IMR-90 (cell line): ENCODE measurements around the gene MAML3. TPM values are rescaled to one million over a fixed set of nuclear protein-coding genes. Genes with fewer than 3 reads are reported as not detected.

Experiments used
- ATAC-seq: fragments of 200-7000 bp; cut with Tn5 transposase; 2 replicates; pipeline ENCODE4 v1.9.1; 2020; ENCODE audit warnings: low read depth, mild to moderate bottlenecking, moderate library complexity
- BruUV-seq: library from RNA; stranded (reverse); fragments of 400-500 nt; replicated peaks from 2 replicates; lab custom pipeline; 2021; lab: Mats Ljungman, UMichigan
- CTCF ChIA-PET: fragments of 300-600 bp; formaldehyde crosslinking; extraction: SDS; loops from one replicate; lab custom pipeline; 2021; ENCODE audit warnings: antibody characterized with exemption; lab: Yijun Ruan, JAX
- POLR2A ChIA-PET: fragments of 300-600 bp; sonication (Branson Sonifier 250); formaldehyde crosslinking; loops from one replicate; lab custom pipeline; 2022; ENCODE audit warnings: antibody characterized with exemption; ENCODE audit not compliant: unreplicated experiment; lab: Charles Lee
- DNase-seq: peaks from one replicate; pipeline ENCODE4 v3.0.0; 2013
- H2AFZ ChIP-seq: replicated peaks from 2 replicates; pipeline ENCODE3; 2013; ENCODE audit warnings: low read length, mild to moderate bottlenecking; ENCODE audit not compliant: poor library complexity
- H2AK5ac ChIP-seq: 2 replicates; pipeline ENCODE4 v1.6.1; 2013; ENCODE audit warnings: low read depth, low read length, inconsistent platforms
- H2AK9ac ChIP-seq: replicated peaks from 2 replicates; pipeline ENCODE3; 2013; ENCODE audit warnings: mild to moderate bottlenecking, low read depth, low read length, moderate library complexity; ENCODE audit not compliant: poor library complexity
- H2BK120ac ChIP-seq: 2 replicates; pipeline ENCODE4 v1.6.1; 2013; ENCODE audit warnings: low read depth, low read length, inconsistent platforms
- H2BK15ac ChIP-seq: 3 replicates; pipeline ENCODE4 v1.6.1; 2013; ENCODE audit warnings: low read depth, low read length, inconsistent platforms
- H2BK20ac ChIP-seq: 2 replicates; pipeline ENCODE4 v1.6.1; 2013; ENCODE audit warnings: low read depth, mild to moderate bottlenecking, inconsistent platforms, low read length, moderate library complexity
- H2BK5ac ChIP-seq: 2 replicates; pipeline ENCODE4 v1.6.1; 2013; ENCODE audit warnings: mild to moderate bottlenecking, low read depth, low read length, inconsistent platforms; ENCODE audit not compliant: poor library complexity, severe bottlenecking
- H3K14ac ChIP-seq: replicated peaks from 2 replicates; pipeline ENCODE4 v1.6.1; 2013; ENCODE audit warnings: low read depth, low read length, inconsistent platforms
- H3K18ac ChIP-seq: 2 replicates; pipeline ENCODE4 v1.6.1; 2013; ENCODE audit warnings: low read depth, low read length, control low read depth
- H3K23ac ChIP-seq: 2 replicates; pipeline ENCODE4 v1.6.1; 2013; ENCODE audit warnings: low read depth, low read length, inconsistent platforms
- H3K27ac ChIP-seq: 2 replicates; pipeline ENCODE4 v1.5.1; 2013; ENCODE audit warnings: mild to moderate bottlenecking, control low read depth, low read length; ENCODE audit not compliant: insufficient read depth
- H3K27me3 ChIP-seq: 2 replicates; pipeline ENCODE4 v1.6.1; 2013; ENCODE audit warnings: low read length; ENCODE audit not compliant: control insufficient read depth, insufficient read depth
- H3K36me3 ChIP-seq: 2 replicates; pipeline ENCODE4 v1.6.1; 2013; ENCODE audit warnings: low read length, mixed read lengths; ENCODE audit not compliant: control insufficient read depth, insufficient read depth
- H3K4ac ChIP-seq: 2 replicates; pipeline ENCODE4 v1.6.1; 2013; ENCODE audit warnings: low read depth, low read length, inconsistent platforms
- H3K4me1 ChIP-seq: 2 replicates; pipeline ENCODE4 v1.6.1; 2013; ENCODE audit warnings: low read length, mixed read lengths; ENCODE audit not compliant: control insufficient read depth, insufficient read depth
- H3K4me2 ChIP-seq: 2 replicates; pipeline ENCODE4 v1.6.1; 2013; ENCODE audit warnings: low read depth, mild to moderate bottlenecking, control low read depth, low read length, moderate library complexity
- H3K4me3 ChIP-seq: 2 replicates; pipeline ENCODE4 v1.5.1; 2013; ENCODE audit warnings: low read depth, mild to moderate bottlenecking, control low read depth, low read length, moderate library complexity; ENCODE audit not compliant: insufficient read depth
- H3K56ac ChIP-seq: 2 replicates; pipeline ENCODE4 v1.6.1; 2013; ENCODE audit warnings: low read length, inconsistent platforms; ENCODE audit not compliant: insufficient read depth; ENCODE audit errors: extremely low read depth
- H3K79me1 ChIP-seq, 2 experiments: 2 replicates each; pipeline ENCODE4 v1.6.1; 2013; ENCODE audit warnings: low read length in 2 of 2, inconsistent platforms in 1 of 2, low read depth in 1 of 2
- H3K9ac ChIP-seq: 2 replicates; pipeline ENCODE4 v1.6.1; 2013; ENCODE audit warnings: low read depth, low read length, control low read depth
- H3K9me1 ChIP-seq: 2 replicates; pipeline ENCODE4 v1.6.1; 2013; ENCODE audit warnings: low read length, inconsistent platforms; ENCODE audit not compliant: insufficient read depth
- H3K9me3 ChIP-seq: 2 replicates; pipeline ENCODE4 v1.6.1; 2013; ENCODE audit warnings: low read length; ENCODE audit not compliant: control insufficient read depth, insufficient read depth
- H4K20me1 ChIP-seq: 2 replicates; pipeline ENCODE4 v1.6.1; 2013; ENCODE audit warnings: low read length, inconsistent platforms; ENCODE audit not compliant: insufficient read depth
- H4K5ac ChIP-seq: 2 replicates; pipeline ENCODE4 v1.6.1; 2013; ENCODE audit warnings: mild to moderate bottlenecking, low read depth, low read length, control low read depth
- H4K8ac ChIP-seq, 2 experiments: 2 replicates each; pipeline ENCODE4 v1.6.1; 2013; ENCODE audit warnings: low read depth in 2 of 2, low read length in 2 of 2, control low read depth in 1 of 2, inconsistent platforms in 1 of 2
- H4K91ac ChIP-seq: 2 replicates; pipeline ENCODE4 v1.6.1; 2013; ENCODE audit warnings: low read depth, low read length, inconsistent platforms; ENCODE audit not compliant: insufficient read depth
- RCOR1 ChIP-seq: IDR thresholded peaks from 2 replicates; pipeline ENCODE4 v1.6.1; 2012; ENCODE audit warnings: mild to moderate bottlenecking, low read length, improper control_type of control experiment; ENCODE audit not compliant: insufficient replicate concordance
- USF2 ChIP-seq: fragments of 150-350 bp; IDR thresholded peaks from 2 replicates; pipeline ENCODE4 v1.6.1; 2017; ENCODE audit warnings: mild to moderate bottlenecking, antibody characterized with exemption, low read length, low read depth
- WGBS, 2 experiments: methylation state at CpG; one replicate each; pipeline versions ENCODE4 v1.1.5 to v1.1.7; 2013; ENCODE audit warnings: missing lambda C conversion rate in 2 of 2; ENCODE audit not compliant: insufficient read length in 1 of 2; ENCODE audit errors: extremely low coverage in 2 of 2; 5-methylcytosine and 5-hydroxymethylcytosine counted together
- dilution Hi-C: fragments of 300-500 bp; cut with HindIII; formaldehyde crosslinking; loops from one replicate; pipeline ENCODE4 v1.14.3; 2018; ENCODE audit warnings: low sequenced_read_pairs; ENCODE audit not compliant: unreplicated experiment
- in situ Hi-C: fragments of 300-500 bp; cut with MboI; formaldehyde crosslinking; loops from 3 replicates; pipeline ENCODE4 v1.14.3; 2019; ENCODE audit warnings: low sequenced_read_pairs, inconsistent platforms, mixed read lengths
- intact Hi-C: fragments of 100-400 bp; cut with micrococcal nuclease; formaldehyde crosslinking; loops from 2 replicates; pipeline ENCODE4 v1.10.0; 2022
- polyA plus RNA-seq, 3 experiments: library from polyadenylated mRNA; depleted of rRNA; stranded (reverse); fragments of >200 nt; gene quantifications; 2 replicates each; pipeline ENCODE4 v1.2.3, GENCODE V29; 2012; ENCODE audit warnings: low replicate concordance in 1 of 3
- total RNA-seq: library from RNA; depleted of rRNA; stranded (reverse); fragments of >200 nt; gene quantifications from 2 replicates; pipeline ENCODE4 v1.2.3, GENCODE V29; 2012

Gene MAML3
- total and polyA plus RNA-seq, 2 of the 4 experiments (the other 2 are of a cell fraction): 0.90 to 1.7 TPM

- Histone ChIP-seq H2BK5ac (no peak overlapping the region), H2BK15ac (no peak overlapping the region), H2BK20ac (peak overlapping the region; percentile 26; the same call in 1 of the 2 replicates), H4K20me1 (no peaks in the 10 kb centered on the region), H3K36me3 (no peaks in the 10 kb centered on the region), H3K79me1 (0 out of 4 replicates have a peak, but pooled peaks cover 0 to 7% of the 10 kb centered on the region in 2 experiments), H3K56ac (peak overlapping the region; percentile 53; the same call in 1 of the 2 replicates), H3K4me1 (peaks cover 2% of the 10 kb centered on the region; the same call in 1 of the 2 replicates), H3K9me1 (no peaks in the 10 kb centered on the region; the same call in 1 of the 2 replicates), H2AK9ac (no peak overlapping the region), H3K27ac (no peak overlapping the region; the same call in 1 of the 2 replicates), H3K27me3 (no peaks in the 10 kb centered on the region), H3K9ac (peak overlapping the region; percentile 38; the same call in 1 of the 2 replicates), H3K18ac (no peak overlapping the region), H3K14ac (peak overlapping the region; percentile 64), H4K5ac (peak overlapping the region; percentile 61; the same call in 1 of the 2 replicates), H2BK120ac (no peak overlapping the region; the same call in 1 of the 2 replicates), H4K91ac (no peak overlapping the region), H2AK5ac (peak overlapping the region; percentile 58), H2AFZ (no peak overlapping the region), H4K8ac (no peak overlapping the region; a peak in 1 of 4 replicates), H3K9me3 (no peaks in the 10 kb centered on the region), H3K4me2 (peak overlapping the region; percentile 64), H3K23ac (peak overlapping the region; percentile 79; the same call in 1 of the 2 replicates), H3K4me3 (no peak overlapping the region), H3K4ac (no peak overlapping the region)
- BruUV-seq: no TSS peak
- DNase-seq (no peak), ATAC-seq (no peak; the same call in 1 of the 2 replicates)
- dilution Hi-C loops: no loop called here
- intact Hi-C loops: loop anchor here (5.0 kb wide), 2 partner anchors 103 to 273 kb away; no protein-coding TSS in a partner anchor
- in situ Hi-C loops: loop anchor here (5.0 to 25.0 kb wide), 3 partner anchors 263 to 857 kb away; no protein-coding TSS in a partner anchor
- ChIA-PET POLR2A (no interaction called here), CTCF (interaction anchor here (1.1 to 1.5 kb wide), 4 partner anchors 247 to 347 kb away, joined by 3 to 5 read pairs (median 4); no protein-coding TSS in a partner anchor)
- WGBS, 2 experiments: no CpG with 5 or more reads among the region's 2 CpGs
- TF ChIP-seq RCOR1 (no peak), USF2 (no peak)
These were observed 148.9 kb downstream of the MAML3 start for GRCh38 chr4:140004922-140005627.
